HG02981 (cell line): Measurements from ENCODE around the gene GOLGB1.
"Not testable (repeated sequence)": the region's sequence is repeated elsewhere in the genome, so short reads cannot be mapped to it uniquely, and the experiment has no call there.

ENCODE experiments used
- ATAC-seq: cut with Tn5 transposase; IDR thresholded peaks from one replicate; pipeline ENCODE4 v1.9.1; 2021; ENCODE audit warnings: mild to moderate bottlenecking, moderate library complexity; ENCODE audit not compliant: unreplicated experiment

Gene GOLGB1, protein sequence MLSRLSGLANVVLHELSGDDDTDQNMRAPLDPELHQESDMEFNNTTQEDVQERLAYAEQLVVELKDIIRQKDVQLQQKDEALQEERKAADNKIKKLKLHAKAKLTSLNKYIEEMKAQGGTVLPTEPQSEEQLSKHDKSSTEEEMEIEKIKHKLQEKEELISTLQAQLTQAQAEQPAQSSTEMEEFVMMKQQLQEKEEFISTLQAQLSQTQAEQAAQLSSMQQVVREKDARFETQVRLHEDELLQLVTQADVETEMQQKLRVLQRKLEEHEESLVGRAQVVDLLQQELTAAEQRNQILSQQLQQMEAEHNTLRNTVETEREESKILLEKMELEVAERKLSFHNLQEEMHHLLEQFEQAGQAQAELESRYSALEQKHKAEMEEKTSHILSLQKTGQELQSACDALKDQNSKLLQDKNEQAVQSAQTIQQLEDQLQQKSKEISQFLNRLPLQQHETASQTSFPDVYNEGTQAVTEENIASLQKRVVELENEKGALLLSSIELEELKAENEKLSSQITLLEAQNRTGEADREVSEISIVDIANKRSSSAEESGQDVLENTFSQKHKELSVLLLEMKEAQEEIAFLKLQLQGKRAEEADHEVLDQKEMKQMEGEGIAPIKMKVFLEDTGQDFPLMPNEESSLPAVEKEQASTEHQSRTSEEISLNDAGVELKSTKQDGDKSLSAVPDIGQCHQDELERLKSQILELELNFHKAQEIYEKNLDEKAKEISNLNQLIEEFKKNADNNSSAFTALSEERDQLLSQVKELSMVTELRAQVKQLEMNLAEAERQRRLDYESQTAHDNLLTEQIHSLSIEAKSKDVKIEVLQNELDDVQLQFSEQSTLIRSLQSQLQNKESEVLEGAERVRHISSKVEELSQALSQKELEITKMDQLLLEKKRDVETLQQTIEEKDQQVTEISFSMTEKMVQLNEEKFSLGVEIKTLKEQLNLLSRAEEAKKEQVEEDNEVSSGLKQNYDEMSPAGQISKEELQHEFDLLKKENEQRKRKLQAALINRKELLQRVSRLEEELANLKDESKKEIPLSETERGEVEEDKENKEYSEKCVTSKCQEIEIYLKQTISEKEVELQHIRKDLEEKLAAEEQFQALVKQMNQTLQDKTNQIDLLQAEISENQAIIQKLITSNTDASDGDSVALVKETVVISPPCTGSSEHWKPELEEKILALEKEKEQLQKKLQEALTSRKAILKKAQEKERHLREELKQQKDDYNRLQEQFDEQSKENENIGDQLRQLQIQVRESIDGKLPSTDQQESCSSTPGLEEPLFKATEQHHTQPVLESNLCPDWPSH (N-terminal part only)

DNA sequence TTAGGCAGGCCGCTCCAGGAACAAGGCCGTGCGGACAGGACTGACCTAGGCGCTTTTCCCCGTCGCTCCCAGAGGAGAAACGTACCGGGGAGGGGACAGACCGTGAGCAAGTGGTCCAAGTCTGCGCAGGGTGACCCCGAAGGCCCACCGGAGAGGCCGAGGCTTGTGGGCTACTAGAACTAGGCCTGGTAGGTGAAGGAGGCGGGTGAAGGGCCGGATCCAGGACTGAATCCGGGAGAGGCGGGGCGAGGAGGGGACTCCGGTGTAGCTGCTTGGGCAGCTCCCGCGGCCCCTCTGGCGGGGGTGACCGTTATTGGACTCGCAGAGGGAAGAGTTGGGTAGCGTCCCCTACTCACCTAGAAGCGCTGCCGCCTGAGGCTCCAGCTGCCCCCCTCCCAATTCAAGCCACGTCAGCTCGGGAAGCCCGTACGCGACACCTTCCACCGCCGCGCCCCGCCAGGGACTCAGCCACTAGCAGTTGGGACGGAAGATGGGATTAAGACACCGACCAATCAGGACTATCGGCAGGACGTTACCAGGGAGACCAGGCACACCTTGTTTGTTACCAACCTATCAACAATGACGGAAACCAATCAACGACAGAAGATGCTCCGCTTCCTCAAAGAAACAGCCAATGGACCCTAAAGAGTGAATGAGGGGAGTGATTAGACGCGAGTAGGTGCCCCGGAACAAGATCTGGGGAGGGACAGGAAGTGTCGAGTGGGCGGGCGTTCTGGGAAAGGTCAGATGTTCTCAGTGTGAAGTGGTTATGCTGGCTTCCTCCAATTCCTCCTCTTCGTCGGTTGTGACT lies at the start of gene GOLGB1:
Gene GOLGB1 (minus strand): TSS at position 466 of the 811 bp plus-strand sequence. CDS start 18,770 bp downstream, outside the sequence.
- ATAC-seq = peak; percentile 96

DNA sequence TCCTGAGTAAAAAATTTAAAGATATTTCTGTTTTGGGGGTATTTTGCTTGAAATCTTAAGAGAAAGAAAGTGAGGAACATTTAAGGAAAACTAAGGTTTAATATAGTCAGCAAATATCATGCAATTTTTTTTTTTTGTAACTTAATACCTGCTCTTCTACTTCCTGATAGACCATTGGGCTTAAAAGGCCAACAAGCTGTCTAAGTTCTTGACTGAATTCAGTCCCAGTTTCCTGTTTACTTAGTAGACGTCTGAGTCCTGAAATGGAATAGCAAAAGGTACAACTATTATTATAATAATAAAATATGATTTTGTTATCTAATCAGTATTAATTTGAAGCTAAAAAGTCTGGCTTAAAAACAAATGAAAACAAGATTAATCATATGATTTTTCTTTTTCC lies 47.4 kb upstream of the GOLGB1 start:
- ATAC-seq = no peak

- no peak for ATAC-seq
Measured at GRCh38 chr3:121794264-121794983, 44.9 kb upstream of the GOLGB1 start.

GRCh38 chr3:121793078-121793477 lies 43.5 kb upstream of the GOLGB1 start:
- no peak for ATAC-seq

DNA sequence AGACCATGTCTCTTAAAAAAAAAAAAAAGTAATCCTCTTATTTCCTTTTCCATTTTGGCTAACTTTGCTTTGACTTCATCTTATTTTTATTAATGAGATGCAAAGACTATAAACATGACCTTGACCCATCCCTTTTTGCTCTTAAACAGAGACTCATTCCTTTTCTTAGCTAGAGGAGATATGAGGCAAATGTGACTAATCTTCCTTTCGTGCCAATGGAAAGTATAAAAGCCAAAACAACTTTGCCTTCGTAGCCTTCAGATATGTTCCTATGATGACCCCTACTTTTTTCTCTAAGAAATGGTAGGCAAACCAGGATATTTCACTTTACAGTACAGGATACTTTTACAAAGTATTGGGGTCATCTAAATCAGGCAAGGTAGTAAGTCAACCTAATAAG lies 36.9 kb upstream of the GOLGB1 start:
- no peak for ATAC-seq

DNA sequence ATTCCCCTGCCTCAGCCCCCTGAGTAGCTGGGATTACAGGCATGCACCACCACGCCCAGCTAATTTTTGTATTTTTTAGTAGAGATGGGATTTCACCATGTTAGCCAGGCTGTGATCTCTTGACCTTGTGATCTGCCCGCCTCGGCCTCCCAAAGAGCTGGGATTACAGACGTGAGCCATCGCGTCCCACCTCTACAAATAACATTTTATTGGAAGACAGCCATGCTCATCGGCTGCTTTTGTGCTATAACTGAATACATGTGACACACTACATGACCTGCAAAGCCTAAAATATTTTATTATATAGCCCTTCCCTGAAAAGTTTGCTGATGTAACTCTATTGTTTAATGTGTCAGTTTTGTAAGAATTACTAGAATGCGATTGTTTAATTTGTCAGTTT lies 33.2 kb upstream of the GOLGB1 start:
- not testable (repeated sequence) for ATAC-seq

- no peak for ATAC-seq
Measured at GRCh38 chr3:121781611-121782010, 32.1 kb upstream of the GOLGB1 start.

DNA sequence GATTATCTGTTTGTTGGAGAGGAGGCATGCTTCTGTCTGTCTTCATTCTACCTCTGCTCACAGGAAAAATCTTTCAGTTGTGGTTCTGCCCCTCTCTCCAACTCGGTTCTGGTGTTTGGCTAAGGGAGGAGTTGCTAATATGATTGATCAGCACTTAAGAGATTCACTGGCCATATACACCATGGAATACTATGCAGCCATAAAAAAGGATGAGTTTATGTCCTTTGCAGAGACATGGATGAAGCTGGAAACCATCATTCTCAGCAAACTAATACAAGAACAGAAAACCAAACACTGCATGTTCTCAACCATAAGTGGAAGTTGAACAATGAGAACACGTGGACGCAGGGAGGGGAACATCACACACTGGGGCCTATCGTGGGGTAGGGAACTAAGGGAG lies 25.6 kb upstream of the GOLGB1 start:
- ATAC-seq = not testable (repeated sequence)

DNA sequence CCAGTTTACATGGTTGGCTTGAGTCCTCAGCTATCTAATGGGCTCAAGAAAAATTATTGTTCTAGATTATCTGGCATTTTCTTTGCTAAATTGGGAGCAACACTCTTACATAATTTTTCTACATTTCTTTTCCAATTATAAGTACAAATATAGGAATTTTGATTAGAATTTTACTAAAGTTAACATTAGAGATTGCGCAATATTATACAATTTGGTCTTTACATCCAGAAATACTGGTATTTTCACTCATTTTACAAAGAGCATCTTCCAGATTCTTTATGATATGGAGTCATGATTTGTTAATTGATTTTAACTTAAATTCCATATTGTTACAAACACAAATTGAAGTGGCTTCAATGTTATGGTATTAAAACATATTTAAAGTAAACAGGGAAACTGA lies 19.7 kb upstream of the GOLGB1 start:
- ATAC-seq = no peak

GRCh38 chr3:121768452-121768851 lies 18.9 kb upstream of the GOLGB1 start:
- ATAC-seq = no peak

DNA sequence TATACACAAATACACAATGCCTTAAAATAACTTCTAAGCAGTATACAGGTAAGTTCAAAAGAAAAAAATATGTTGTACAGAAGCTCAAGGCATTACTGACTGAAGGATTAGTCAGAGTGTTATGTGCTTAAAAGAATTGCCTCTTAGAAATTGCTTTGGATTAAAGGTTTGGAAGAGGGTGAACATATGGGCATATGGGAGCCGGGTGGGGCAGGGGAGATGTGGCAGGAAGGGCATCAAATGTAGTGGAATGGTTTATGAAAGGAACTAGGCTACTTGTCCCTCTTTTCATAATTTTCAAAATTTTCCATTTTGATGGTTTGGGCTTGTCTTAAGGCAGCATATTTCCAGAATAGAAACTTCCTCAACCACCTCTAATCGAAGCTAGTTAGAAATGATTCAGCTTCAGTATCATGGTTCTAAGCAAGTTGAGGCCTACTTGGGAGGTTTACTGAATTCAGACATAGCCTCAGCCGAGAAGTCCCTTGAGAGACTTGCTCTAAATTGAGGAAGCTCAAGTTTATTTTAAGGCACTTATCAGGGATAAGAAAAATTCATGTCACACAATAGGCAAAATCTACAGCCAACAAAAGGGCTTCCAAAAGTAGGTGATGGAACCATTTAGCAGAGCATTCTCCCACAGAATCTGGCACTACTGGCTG lies 10.1 kb upstream of the GOLGB1 start:
- no peak for ATAC-seq

DNA sequence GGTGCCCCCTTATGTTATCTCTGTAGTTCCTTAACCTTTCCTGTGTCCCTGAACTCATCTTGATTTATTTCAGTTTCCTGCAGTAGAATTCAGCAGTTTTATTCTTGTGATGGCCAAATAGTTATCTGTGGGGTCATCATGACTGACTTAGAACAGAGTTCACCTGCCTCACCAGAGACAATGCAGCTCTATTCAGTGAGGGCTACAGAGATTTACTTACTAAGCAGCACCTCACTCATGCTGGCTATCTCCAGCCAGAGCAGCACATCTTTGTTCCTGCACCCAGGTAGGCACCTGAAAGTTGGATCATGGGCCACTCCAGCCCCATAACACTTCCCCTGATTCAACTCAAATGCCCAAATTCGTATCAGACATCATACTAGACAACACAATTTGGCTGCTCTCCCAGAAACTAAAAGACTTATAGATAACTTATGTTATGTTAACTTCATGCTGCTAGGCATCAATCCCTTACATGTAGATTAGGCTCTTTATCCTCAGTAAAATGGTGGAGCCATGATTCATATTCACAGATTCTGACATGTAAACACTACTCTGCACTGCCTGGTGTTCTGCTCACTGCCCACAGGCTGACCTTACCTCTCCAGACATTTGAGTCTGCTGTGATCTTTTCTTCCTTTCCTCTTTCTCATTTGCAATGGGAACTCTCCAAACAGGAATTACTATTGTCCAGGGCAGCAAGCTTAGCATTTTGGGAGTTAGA lies 9.3 kb upstream of the GOLGB1 start:
- ATAC-seq = no peak

DNA sequence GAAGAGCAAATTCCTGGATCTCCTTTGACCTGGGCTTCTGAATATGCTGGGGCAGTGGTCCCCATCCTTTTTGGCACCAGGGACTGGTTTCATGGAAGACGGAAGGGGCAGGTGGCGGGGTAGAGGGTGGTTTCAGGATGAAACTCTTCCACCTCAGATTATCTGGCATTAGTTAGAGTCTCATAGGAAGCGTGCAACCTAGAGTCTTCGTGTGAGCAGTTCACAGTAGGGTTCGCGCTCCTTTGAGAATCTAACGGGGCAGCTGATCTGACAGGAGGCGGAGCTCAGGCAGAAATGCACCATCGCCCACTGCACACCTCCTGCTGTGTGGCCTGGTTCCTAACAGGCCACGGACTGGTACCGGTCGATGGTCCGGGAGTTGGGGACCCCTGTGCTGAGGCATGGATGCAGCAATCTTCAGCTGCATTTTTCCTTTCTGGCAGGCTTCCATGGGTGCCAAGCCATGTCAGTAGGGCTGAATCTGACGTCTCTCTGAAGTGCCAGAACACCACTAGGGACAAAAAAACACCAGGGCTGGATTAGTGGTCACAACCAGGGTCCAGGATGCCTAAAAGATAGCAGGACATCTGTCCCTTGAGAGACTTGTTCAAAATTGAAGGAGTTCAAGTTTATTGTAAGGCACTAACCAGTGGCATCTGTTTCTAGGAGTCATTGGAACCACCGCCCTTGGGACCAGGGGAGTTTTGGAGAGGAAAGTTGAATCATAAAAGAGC lies 8.4 kb upstream of the GOLGB1 start:
- no peak for ATAC-seq

DNA sequence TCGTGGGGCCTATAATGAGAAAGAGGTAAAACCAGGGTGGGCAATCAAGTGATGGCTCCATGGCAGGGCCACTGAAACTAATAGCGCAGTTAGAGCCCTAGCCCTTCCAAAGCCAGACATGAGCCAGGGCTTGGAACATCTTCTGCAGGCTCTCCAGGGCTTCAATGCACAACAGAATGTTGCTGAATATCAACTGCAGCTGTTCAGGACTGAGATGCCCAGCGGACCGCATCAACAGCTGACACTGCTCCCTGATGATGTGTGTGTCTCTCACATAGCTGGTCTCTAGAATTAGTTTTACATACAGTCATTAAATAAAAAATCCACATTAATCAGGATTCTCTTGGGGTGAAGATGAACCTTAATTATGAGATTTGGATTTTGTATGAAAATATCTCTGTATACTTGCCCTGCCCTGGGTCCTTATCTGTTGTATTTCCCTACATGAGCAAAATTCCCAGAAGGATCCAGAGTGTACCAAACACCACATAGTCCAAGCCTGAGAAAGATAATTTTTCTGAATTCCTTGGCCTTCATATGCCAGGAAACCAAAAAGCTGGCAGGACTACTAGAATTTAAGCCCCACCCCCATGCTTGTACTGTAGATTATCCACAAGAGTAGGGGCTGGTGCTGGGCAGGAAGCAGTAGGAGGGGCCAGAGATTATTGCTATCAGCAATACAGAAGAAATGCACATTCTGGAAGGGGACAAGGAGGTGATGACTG lies 7.7 kb upstream of the GOLGB1 start:
- ATAC-seq = no peak

- ATAC-seq = no peak
Measured at GRCh38 chr3:121752772-121753171, 3.2 kb upstream of the GOLGB1 start.

DNA sequence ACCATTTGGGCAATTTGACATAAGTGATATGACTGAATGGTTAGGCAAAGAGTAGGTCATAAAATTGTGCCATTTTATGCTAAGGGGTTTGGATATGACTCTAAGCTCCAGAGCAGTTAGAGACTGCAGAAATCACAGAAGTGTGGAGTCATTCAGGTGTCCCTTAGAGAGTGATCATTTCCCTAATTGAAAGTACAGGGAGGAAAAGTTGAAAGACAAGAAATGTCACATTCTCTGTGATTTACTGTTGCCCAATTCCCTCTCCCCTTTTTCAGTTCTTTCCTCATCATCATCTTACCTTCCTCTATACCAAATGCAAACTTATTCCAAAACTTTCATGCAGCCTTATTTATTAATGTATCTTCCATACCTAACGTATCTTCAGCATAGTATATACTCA lies 2.7 kb upstream of the GOLGB1 start:
- ATAC-seq = no peak

DNA sequence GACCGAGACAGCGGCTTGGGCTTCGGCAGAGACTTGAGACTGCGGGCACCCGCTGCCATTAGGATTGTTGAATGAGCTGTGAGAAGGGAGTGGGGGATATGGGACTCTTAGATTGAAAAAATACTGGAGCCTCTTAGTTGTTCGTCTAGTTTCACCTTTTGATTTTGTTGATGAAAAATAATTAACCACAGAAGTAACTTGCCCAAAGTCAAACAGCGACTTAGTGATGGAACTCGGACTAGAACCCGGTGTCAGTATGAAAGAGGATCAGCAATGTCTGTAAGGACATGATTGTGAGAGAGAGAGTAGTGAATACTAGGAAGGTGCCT lies 510 bp upstream of the GOLGB1 start:
- no peak for ATAC-seq
